Measurements from ENCODE around the gene KCNQ1. TPM values are rescaled to one million over a fixed set of nuclear protein-coding genes. Genes with fewer than 3 reads are reported as not detected.

Gene KCNQ1
- total RNA-seq, 1 donor from 2014 or later, result 52.9 TPM

GRCh38 chr11:2459796-2460531 is 15.2 kb downstream of the KCNQ1 start:
- Histone ChIP-seq H3K27me3 (no peaks in the 10 kb centered on the region), H3K9me3 (no peaks in the 10 kb centered on the region), H3K36me3 (no peaks in the 10 kb centered on the region), H3K4me1 (peaks cover 2% of the 10 kb centered on the region), H3K4me3 (no peak overlapping the region), H3K27ac (no peak overlapping the region)
- TF ChIP-seq CTCF (IDR thresholded peaks at IDR 0.05), result no peak
- ATAC-seq, result no peak
- DNase-seq, result peak; percentile 54
- intact Hi-C loops (cut with DNase I), result no loop called here

GRCh38 chr11:2460540-2461252 is 15.9 kb downstream of the KCNQ1 start:
- no peaks in the 10 kb centered on the region for H3K27me3 ChIP-seq
- no peak for ATAC-seq
- peaks cover 2% of the 10 kb centered on the region for H3K4me1 ChIP-seq
- no peaks in the 10 kb centered on the region for H3K9me3 ChIP-seq
- TF ChIP-seq CTCF (IDR thresholded peaks at IDR 0.05), result no peak
- intact Hi-C loops (cut with DNase I), result no loop called here
- H3K36me3 ChIP-seq, result no peaks in the 10 kb centered on the region
- no peak overlapping the region for H3K4me3 ChIP-seq
- peak; percentile 60 for DNase-seq
- no peak overlapping the region for H3K27ac ChIP-seq

- DNase-seq (no peak), ATAC-seq (no peak)
- H3K4me1 ChIP-seq, result peaks cover 2% of the 10 kb centered on the region
- no peaks in the 10 kb centered on the region for H3K36me3 ChIP-seq
- intact Hi-C loops (cut with DNase I), result no loop called here
- H3K27me3 ChIP-seq, result no peaks in the 10 kb centered on the region
- no peak overlapping the region for H3K27ac ChIP-seq
- TF ChIP-seq CTCF (IDR thresholded peaks at IDR 0.05), result no peak
- H3K9me3 ChIP-seq, result no peaks in the 10 kb centered on the region
- no peak overlapping the region for H3K4me3 ChIP-seq
Observed at GRCh38 chr11:2461253-2461955, 16.6 kb downstream of the KCNQ1 start.

GRCh38 chr11:2461956-2462542 is 17.2 kb downstream of the KCNQ1 start:
- H3K9me3 ChIP-seq, result no peaks in the 10 kb centered on the region
- intact Hi-C loops (cut with DNase I), result no loop called here
- peak; percentile 55 for DNase-seq
- TF ChIP-seq CTCF (IDR thresholded peaks at IDR 0.05), result no peak
- no peaks in the 10 kb centered on the region for H3K27me3 ChIP-seq
- no peak for ATAC-seq
- no peak overlapping the region for H3K4me3 ChIP-seq
- peaks cover 2% of the 10 kb centered on the region for H3K4me1 ChIP-seq
- H3K27ac ChIP-seq, result peak overlapping the region; percentile 47
- no peaks in the 10 kb centered on the region for H3K36me3 ChIP-seq

- H3K9me3 ChIP-seq, result no peaks in the 10 kb centered on the region
- DNase-seq, result no peak
- no peak overlapping the region for H3K4me3 ChIP-seq
- TF ChIP-seq CTCF (IDR thresholded peaks at IDR 0.05), result no peak
- peak overlapping the region; percentile 47 for H3K27ac ChIP-seq
- H3K27me3 ChIP-seq, result no peaks in the 10 kb centered on the region
- intact Hi-C loops (cut with DNase I), result no loop called here
- no peaks in the 10 kb centered on the region for H3K36me3 ChIP-seq
- H3K4me1 ChIP-seq, result peaks cover 2% of the 10 kb centered on the region
- no peak for ATAC-seq
Observed at GRCh38 chr11:2462543-2462985, 17.8 kb downstream of the KCNQ1 start.

Data from upper lobe of right lung (tissue), 1 donor.